Neuronal stem cell (in vitro differentiated cells): ENCODE measurements around the gene SPACA7.

Experiments used
- DNase-seq: peaks from one replicate; pipeline ENCODE4 v3.0.0-alpha.2; 2013; ENCODE audit warnings: low spot score
- H2AFZ ChIP-seq: one replicate; pipeline ENCODE4 v1.6.1; 2013; ENCODE audit warnings: mild to moderate bottlenecking, low read length, inconsistent platforms
- H2AK5ac ChIP-seq: 2 replicates; pipeline ENCODE4 v1.6.1; 2013; ENCODE audit warnings: low read depth, mild to moderate bottlenecking, inconsistent platforms, low read length, moderate library complexity, mixed read lengths
- H2BK120ac ChIP-seq: 2 replicates; pipeline ENCODE4 v1.6.1; 2013; ENCODE audit warnings: low read depth, mild to moderate bottlenecking, inconsistent platforms, low read length, moderate library complexity, mixed read lengths
- H2BK12ac ChIP-seq: one replicate; pipeline ENCODE4 v1.6.1; 2013; ENCODE audit warnings: low read length, inconsistent platforms
- H2BK15ac ChIP-seq: 2 replicates; pipeline ENCODE4 v1.6.1; 2013; ENCODE audit warnings: mild to moderate bottlenecking, low read length, inconsistent platforms, mixed read lengths
- H2BK5ac ChIP-seq: one replicate; pipeline ENCODE4 v1.6.1; 2013; ENCODE audit warnings: inconsistent platforms, mild to moderate bottlenecking, low read length, moderate library complexity
- H3K14ac ChIP-seq: one replicate; pipeline ENCODE4 v1.6.1; 2013; ENCODE audit warnings: low read length, inconsistent platforms
- H3K18ac ChIP-seq: 2 replicates; pipeline ENCODE4 v1.6.1; 2013; ENCODE audit warnings: low read length, inconsistent platforms
- H3K23ac ChIP-seq: 2 replicates; pipeline ENCODE4 v1.6.1; 2013; ENCODE audit warnings: low read depth, mild to moderate bottlenecking, mixed read lengths, low read length, inconsistent platforms; ENCODE audit not compliant: poor library complexity
- H3K27ac ChIP-seq: replicated peaks from 3 replicates; pipeline ENCODE4 v1.5.1; 2013; ENCODE audit warnings: low read length, inconsistent platforms
- H3K27me3 ChIP-seq, 3 experiments: 2 replicates each; pipeline ENCODE4 v1.6.1; 2013; ENCODE audit warnings: low read length in 3 of 3, mild to moderate bottlenecking in 2 of 3, inconsistent platforms in 1 of 3, low read depth in 1 of 3, mixed read lengths in 1 of 3, moderate library complexity in 1 of 3; ENCODE audit not compliant: control insufficient read depth in 3 of 3, insufficient read depth in 3 of 3
- H3K36me3 ChIP-seq, 2 donors: replicated peaks in 1 of 2; 2 replicates each; pipeline ENCODE4 v1.6.1; 2013; ENCODE audit warnings: low read length in 2 of 2; ENCODE audit not compliant: control insufficient read depth in 2 of 2, insufficient read depth in 2 of 2
- H3K4ac ChIP-seq: 2 replicates; pipeline ENCODE4 v1.6.1; 2013; ENCODE audit warnings: inconsistent platforms, mild to moderate bottlenecking, low read length, moderate library complexity
- H3K4me1 ChIP-seq, 2 donors: 1 replicate in 1 of 2; 2 replicates in 1 of 2; pipeline ENCODE4 v1.6.1; 2013; ENCODE audit warnings: low read length in 2 of 2, low read depth in 1 of 2; ENCODE audit not compliant: control insufficient read depth in 2 of 2, insufficient read depth in 1 of 2
- H3K4me2 ChIP-seq: one replicate; pipeline ENCODE4 v1.6.1; 2013; ENCODE audit warnings: mild to moderate bottlenecking, low read length, inconsistent platforms; ENCODE audit not compliant: insufficient read depth, poor library complexity, severe bottlenecking
- H3K4me3 ChIP-seq, 2 donors: 2 replicates each; pipeline ENCODE4 v1.5.1; 2013; ENCODE audit warnings: low read length in 2 of 2, mild to moderate bottlenecking in 2 of 2, inconsistent platforms in 1 of 2, moderate library complexity in 1 of 2
- H3K79me1 ChIP-seq: one replicate; pipeline ENCODE4 v1.6.1; 2013; ENCODE audit warnings: low read depth, mild to moderate bottlenecking, inconsistent platforms, low read length, moderate library complexity
- H3K9ac ChIP-seq: one replicate; pipeline ENCODE4 v1.6.1; 2013; ENCODE audit warnings: mild to moderate bottlenecking, low read depth, low read length, inconsistent platforms; ENCODE audit not compliant: poor library complexity
- H3K9me3 ChIP-seq, 2 donors: replicated peaks in 1 of 2; 2 replicates each; pipeline versions ENCODE3 to v1.6.1; 2013; ENCODE audit warnings: low read length in 2 of 2, mild to moderate bottlenecking in 2 of 2, inconsistent platforms in 1 of 2, low read depth in 1 of 2, mixed read lengths in 1 of 2, moderate library complexity in 1 of 2; ENCODE audit not compliant: control insufficient read depth in 2 of 2, insufficient read depth in 1 of 2
- H4K8ac ChIP-seq: one replicate; pipeline ENCODE4 v1.6.1; 2013; ENCODE audit warnings: low read depth, mild to moderate bottlenecking, inconsistent platforms, low read length, moderate library complexity
- H4K91ac ChIP-seq: one replicate; pipeline ENCODE4 v1.6.1; 2013; ENCODE audit warnings: low read length, low read depth, mild to moderate bottlenecking, inconsistent platforms; ENCODE audit not compliant: poor library complexity
- WGBS, 2 donors: extraction: QIAGEN DNeasy Blood & Tissue Kit; methylation state at CpG; one replicate each; pipeline ENCODE4 v1.1.7; 2013; ENCODE audit warnings: missing lambda C conversion rate in 2 of 2, mixed read lengths in 1 of 2; ENCODE audit not compliant: insufficient read length in 2 of 2, insufficient replicate concordance in 1 of 2; ENCODE audit errors: extremely low coverage in 2 of 2; 5-methylcytosine and 5-hydroxymethylcytosine counted together

The SPACA7 gene

DNA sequence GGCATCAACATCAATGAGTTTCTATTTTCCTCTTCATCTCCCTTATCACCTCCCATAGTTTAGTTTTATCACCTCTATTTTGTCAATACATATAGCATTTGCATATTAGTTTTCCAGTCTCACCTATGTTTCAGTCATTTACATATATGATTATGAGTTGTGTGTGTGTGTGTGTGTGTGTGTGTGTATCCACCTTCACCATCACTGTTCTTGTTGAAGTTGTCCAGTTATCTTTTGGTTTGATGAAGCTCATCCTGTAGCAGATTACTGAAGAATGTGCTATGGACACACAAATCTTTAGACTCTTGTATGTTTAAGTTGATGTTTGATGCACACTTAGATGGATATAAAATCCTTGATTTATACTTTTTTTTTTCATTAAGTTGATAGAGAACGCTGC is 40.5 kb downstream of the SPACA7 start:
- Histone ChIP-seq H2AK5ac (no peak overlapping the region), H3K4me2 (no peak overlapping the region), H2BK15ac (no peak overlapping the region), H3K14ac (no peak overlapping the region), H3K23ac (no peak overlapping the region), H2BK5ac (no peak overlapping the region), H3K18ac (no peak overlapping the region), H3K9ac (no peak overlapping the region), H2BK120ac (no peak overlapping the region), H3K9me3 (peaks cover 18 to 19% of the 10 kb centered on the region in 2 donors), H3K4me3 (no peak overlapping the region), H2AFZ (no peak overlapping the region), H4K8ac (no peak overlapping the region), H4K91ac (no peak overlapping the region), H2BK12ac (no peak overlapping the region), H3K27ac (no peak overlapping the region), H3K36me3 (no peaks in the 10 kb centered on the region), H3K4me1 (no peaks in the 10 kb centered on the region), H3K79me1 (no peaks in the 10 kb centered on the region), H3K27me3 (no peaks in the 10 kb centered on the region), H3K4ac (no peak overlapping the region)
- no peak for DNase-seq
- WGBS, 2 donors: no CpG with 5 or more reads among the region's 1 CpG

DNA sequence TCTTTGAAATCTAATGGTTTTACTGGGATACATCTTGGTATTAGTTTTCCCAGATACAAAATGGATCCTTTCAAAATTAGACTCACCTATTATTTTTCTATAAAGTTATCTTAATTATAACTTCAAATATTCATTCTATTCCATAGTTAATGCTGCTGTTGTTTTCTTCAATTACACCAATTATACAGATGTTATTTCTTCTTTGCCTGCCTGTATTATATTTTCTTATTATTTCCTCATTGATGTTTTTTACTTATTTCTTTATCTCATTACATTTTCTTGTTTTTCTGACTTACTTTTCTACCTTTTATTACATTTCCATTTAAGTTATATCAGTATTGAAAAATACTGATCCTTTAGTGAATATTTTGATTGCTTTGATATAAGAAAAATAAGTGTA is 40.9 kb downstream of the SPACA7 start:
- no peak overlapping the region for H2BK5ac ChIP-seq
- no peaks in the 10 kb centered on the region for H3K79me1 ChIP-seq
- peaks cover 18 to 19% of the 10 kb centered on the region in 2 donors for H3K9me3 ChIP-seq
- H3K4ac ChIP-seq: no peak overlapping the region
- no peaks in the 10 kb centered on the region for H3K4me1 ChIP-seq
- H3K18ac ChIP-seq: no peak overlapping the region
- no peak overlapping the region for H2BK15ac ChIP-seq
- H3K23ac ChIP-seq: no peak overlapping the region
- H4K8ac ChIP-seq: no peak overlapping the region
- no peaks in the 10 kb centered on the region for H3K36me3 ChIP-seq
- H2BK120ac ChIP-seq: no peak overlapping the region
- DNase-seq: no peak
- no peak overlapping the region for H4K91ac ChIP-seq
- no peak overlapping the region for H3K9ac ChIP-seq
- no peak overlapping the region for H2BK12ac ChIP-seq
- no peaks in the 10 kb centered on the region for H3K27me3 ChIP-seq
- H3K14ac ChIP-seq: no peak overlapping the region
- H2AK5ac ChIP-seq: no peak overlapping the region
- no peak overlapping the region for H2AFZ ChIP-seq
- H3K4me3 ChIP-seq: no peak overlapping the region
- no peak overlapping the region for H3K27ac ChIP-seq
- no peak overlapping the region for H3K4me2 ChIP-seq

DNA sequence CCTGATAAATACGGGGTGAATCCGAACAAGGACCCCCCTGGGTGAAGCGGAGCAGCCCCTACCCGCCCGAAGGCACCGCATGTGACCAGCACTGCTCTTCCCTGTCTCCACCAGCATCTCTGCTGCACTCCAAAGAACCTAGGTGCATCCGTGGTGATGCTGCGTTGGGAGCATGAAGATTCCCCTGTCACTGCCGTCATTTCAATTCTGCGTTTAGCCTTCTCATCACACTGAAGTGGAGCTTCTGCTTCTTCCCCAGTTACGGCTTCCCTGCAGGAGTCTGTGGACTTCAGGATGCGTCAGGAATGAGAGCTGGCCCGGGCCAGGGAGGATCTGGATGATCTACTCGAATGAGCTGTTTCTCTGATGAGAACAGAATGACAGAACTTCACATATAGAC is 47.9 kb downstream of the SPACA7 start:
- H3K27ac ChIP-seq: no peak overlapping the region
- H3K23ac ChIP-seq: no peak overlapping the region
- no peak overlapping the region for H3K9ac ChIP-seq
- no peak for DNase-seq
- H3K36me3 ChIP-seq: no peaks in the 10 kb centered on the region
- no peak overlapping the region for H2BK5ac ChIP-seq
- H3K27me3 ChIP-seq: no peaks in the 10 kb centered on the region
- no peaks in the 10 kb centered on the region for H3K4me1 ChIP-seq
- H3K14ac ChIP-seq: no peak overlapping the region
- no peak overlapping the region for H3K4ac ChIP-seq
- peaks cover 12 to 29% of the 10 kb centered on the region in 2 donors for H3K9me3 ChIP-seq
- H3K79me1 ChIP-seq: no peaks in the 10 kb centered on the region
- H2AFZ ChIP-seq: no peak overlapping the region
- no peak overlapping the region for H2AK5ac ChIP-seq
- no CpG with 5 or more reads among the region's 14 CpGs for WGBS, 2 donors
- no peak overlapping the region for H2BK120ac ChIP-seq
- H4K8ac ChIP-seq: no peak overlapping the region
- H2BK12ac ChIP-seq: no peak overlapping the region
- H3K4me3 ChIP-seq: no peak overlapping the region
- no peak overlapping the region for H4K91ac ChIP-seq
- no peak overlapping the region for H3K4me2 ChIP-seq
- H3K18ac ChIP-seq: no peak overlapping the region
- H2BK15ac ChIP-seq: no peak overlapping the region

DNA sequence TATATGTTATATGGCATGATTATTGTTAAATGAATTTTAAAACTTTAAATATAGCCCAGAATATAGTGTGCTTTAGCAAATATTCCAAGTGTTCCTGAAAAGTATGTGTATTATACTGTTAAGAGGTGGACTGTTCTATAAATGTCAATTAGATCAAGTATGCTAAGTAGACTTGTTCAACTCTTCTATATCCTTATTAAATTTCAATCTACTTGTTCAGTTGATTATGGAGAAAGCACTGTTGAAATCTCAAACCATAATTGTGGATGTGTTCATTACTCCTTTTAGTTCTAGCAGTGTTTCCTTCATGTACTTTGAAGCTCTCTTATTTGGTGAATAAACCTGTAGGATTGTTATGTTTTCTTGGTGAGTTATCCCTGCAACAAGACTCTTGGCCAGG is 52.5 kb downstream of the SPACA7 start:
- H3K23ac ChIP-seq: no peak overlapping the region
- H3K4me3 ChIP-seq: no peak overlapping the region
- H4K8ac ChIP-seq: no peak overlapping the region
- H3K18ac ChIP-seq: no peak overlapping the region
- no peaks in the 10 kb centered on the region for H3K79me1 ChIP-seq
- H2BK5ac ChIP-seq: no peak overlapping the region
- no peak overlapping the region for H3K27ac ChIP-seq
- no peak overlapping the region for H3K4me2 ChIP-seq
- no peak overlapping the region for H2BK12ac ChIP-seq
- H3K4me1 ChIP-seq: no peaks in the 10 kb centered on the region
- H3K9ac ChIP-seq: no peak overlapping the region
- no peak overlapping the region for H3K14ac ChIP-seq
- no peaks in the 10 kb centered on the region for H3K27me3 ChIP-seq
- peaks cover 10 to 26% of the 10 kb centered on the region in 2 donors for H3K9me3 ChIP-seq
- H3K36me3 ChIP-seq: no peaks in the 10 kb centered on the region
- H2BK120ac ChIP-seq: no peak overlapping the region
- no peak for DNase-seq
- no peak overlapping the region for H2AK5ac ChIP-seq
- H3K4ac ChIP-seq: no peak overlapping the region
- no peak overlapping the region for H4K91ac ChIP-seq
- H2BK15ac ChIP-seq: no peak overlapping the region
- no peak overlapping the region for H2AFZ ChIP-seq
